Measurements from ENCODE around the gene CROCC2.

DNA sequence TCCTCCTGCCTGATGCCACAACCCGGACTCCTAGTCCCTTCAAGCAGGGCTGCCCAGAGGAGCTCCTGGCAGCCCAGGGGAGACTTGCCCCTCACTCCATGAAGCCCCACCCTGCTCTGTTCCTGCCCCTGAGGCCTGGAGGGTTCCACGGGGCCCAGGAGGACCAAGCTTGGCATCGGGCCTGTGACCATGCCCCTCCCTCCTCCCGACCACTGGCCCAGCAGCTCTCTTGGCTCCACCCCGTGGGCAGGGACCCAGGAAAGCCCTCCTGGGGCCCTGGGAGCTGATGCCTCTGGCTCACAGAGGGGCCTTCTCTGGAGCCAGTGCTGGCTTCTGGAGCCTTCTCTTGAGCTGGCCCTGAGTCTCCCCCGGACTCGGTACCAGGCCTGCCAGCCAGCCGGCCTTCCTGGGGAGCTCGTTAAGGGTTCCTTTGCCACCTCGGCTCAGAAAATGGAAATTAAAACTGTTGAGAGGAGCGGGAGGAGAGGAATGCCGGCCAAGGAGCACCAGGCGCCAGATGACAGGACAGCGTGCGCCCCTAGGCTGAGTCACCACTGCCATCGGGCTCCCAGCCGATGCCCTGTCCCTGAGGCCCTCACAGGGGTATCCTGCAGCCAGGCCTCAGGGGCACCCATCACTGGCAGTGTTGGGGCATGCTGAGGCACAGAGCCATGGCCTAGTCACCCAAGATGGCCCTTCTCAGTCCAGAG, 51.7 kb downstream of the CROCC2 start:
- TF ChIP-seq, protein P1, sequence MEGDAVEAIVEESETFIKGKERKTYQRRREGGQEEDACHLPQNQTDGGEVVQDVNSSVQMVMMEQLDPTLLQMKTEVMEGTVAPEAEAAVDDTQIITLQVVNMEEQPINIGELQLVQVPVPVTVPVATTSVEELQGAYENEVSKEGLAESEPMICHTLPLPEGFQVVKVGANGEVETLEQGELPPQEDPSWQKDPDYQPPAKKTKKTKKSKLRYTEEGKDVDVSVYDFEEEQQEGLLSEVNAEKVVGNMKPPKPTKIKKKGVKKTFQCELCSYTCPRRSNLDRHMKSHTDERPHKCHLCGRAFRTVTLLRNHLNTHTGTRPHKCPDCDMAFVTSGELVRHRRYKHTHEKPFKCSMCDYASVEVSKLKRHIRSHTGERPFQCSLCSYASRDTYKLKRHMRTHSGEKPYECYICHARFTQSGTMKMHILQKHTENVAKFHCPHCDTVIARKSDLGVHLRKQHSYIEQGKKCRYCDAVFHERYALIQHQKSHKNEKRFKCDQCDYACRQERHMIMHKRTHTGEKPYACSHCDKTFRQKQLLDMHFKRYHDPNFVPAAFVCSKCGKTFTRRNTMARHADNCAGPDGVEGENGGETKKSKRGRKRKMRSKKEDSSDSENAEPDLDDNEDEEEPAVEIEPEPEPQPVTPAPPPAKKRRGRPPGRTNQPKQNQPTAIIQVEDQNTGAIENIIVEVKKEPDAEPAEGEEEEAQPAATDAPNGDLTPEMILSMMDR (IDR thresholded peaks at IDR 0.05) = no peak
- no peak for TF ChIP-seq POLR2A (IDR thresholded peaks at IDR 0.05)

All from lower leg skin (tissue), 3 donors.